ENCODE data around the gene PBRM1.

The PBRM1 gene

DNA sequence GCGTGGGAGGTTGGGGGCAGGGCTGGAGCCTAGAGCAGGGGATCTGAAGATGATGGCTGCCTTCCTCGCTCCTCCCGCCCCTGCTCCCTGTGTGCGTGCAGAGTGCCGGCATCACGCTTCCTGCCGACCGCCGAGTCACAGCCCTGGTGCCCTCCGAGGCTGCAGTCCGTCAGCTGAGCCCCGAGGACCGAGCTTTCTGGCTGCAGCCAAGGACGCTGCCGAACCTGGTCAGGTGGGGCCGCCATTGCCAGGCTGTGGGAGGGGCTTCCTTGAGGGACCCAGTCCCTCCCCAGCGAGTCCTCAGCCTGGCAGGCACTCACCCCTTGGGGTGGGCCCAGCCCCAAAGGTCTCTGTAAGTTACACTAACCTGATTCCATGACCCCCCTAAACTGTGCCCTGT lies 173.0 kb downstream of the PBRM1 start:
- DNase-seq (ENCODE audit: low read depth in 2 of 3, low spot score in 2 of 3): no peak

DNA sequence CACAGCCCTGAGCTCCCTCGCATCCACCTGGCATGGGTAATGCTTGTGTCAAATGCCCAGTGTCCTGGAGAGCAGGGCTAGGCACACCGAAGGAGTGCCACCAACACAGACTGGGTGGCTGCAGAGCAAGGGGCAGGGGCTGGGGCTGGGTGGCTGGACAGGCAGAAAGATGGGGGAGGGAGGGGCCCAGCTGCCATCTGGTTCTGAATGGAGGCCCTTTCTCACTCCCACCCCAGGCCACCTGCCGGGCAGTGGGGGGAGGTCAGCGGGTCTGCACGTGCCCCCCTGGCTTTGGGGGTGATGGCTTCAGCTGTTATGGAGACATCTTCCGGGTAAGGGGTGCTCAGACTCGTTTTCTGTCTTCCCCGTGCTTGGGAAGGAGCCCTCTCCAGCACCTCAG lies 173.6 kb downstream of the PBRM1 start:
- DNase-seq (ENCODE audit: low read depth in 2 of 3, low spot score in 2 of 3): no peak

DNA sequence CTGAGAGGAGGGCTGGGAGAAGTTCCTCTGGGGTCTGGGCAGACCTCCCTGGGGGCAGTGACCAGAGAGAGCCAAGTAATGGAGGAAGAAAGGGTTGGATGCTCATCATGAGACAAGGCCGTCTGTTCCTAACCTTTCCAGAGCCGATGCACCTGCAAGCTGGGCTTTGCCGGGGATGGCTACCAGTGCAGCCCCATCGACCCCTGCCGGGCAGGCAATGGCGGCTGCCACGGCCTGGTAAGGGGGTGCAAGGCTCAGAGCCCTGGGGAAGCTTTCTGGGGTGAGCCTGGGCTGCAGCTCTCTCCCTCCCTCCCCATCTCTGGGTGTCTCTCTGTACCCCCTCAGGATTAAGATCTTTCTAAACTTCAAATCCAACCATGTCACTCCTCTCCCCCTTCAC lies 174.2 kb downstream of the PBRM1 start:
- DNase-seq (ENCODE audit: low read depth in 2 of 3, low spot score in 2 of 3): no peak

DNA sequence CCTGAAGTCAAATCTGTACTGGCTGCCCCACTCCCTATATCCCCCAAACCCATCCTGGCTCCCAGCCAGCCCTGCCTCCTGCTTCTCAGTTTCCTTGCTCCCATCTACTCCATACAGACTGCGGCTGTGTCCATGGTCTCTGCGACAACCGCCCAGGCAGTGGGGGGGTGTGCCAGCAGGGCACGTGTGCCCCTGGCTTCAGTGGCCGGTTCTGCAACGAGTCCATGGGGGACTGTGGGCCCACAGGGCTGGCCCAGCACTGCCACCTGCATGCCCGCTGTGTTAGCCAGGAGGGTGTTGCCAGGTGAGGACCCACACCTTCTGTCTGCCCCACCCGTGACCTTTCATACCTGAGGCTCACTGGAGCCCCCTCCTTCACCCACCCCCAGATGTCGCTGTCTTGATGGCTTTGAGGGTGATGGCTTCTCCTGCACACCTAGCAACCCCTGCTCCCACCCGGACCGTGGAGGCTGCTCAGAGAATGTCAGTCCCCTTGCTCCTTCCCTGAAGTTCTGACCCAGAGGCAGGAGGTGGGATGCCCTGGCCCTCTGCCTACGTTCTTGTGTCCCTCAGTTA lies 175.9 kb downstream of the PBRM1 start:
- DNase-seq (ENCODE audit: low read depth in 2 of 3, low spot score in 2 of 3): no peak

DNA sequence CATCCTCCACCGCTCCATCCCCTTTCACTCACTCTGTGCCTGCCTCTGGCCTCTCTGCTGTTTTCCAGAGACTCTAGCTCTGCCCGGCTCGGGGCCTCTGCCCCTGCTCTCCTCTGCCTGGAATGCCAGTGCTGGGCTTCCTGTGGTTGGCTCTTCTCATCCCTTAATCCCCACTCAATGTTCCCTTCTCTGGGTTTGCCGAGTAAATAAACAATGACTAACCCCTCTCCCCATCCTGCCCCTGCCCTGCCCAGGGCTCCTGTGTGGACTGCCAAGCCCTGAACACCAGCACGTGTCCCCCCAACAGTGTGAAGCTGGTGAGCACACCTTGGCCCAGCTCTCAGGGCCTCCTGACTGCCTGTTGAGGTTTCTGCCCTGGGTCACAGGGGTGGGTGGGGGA lies 178.4 kb downstream of the PBRM1 start:
- no peak for DNase-seq (ENCODE audit: low read depth in 2 of 3, low spot score in 2 of 3)

DNA sequence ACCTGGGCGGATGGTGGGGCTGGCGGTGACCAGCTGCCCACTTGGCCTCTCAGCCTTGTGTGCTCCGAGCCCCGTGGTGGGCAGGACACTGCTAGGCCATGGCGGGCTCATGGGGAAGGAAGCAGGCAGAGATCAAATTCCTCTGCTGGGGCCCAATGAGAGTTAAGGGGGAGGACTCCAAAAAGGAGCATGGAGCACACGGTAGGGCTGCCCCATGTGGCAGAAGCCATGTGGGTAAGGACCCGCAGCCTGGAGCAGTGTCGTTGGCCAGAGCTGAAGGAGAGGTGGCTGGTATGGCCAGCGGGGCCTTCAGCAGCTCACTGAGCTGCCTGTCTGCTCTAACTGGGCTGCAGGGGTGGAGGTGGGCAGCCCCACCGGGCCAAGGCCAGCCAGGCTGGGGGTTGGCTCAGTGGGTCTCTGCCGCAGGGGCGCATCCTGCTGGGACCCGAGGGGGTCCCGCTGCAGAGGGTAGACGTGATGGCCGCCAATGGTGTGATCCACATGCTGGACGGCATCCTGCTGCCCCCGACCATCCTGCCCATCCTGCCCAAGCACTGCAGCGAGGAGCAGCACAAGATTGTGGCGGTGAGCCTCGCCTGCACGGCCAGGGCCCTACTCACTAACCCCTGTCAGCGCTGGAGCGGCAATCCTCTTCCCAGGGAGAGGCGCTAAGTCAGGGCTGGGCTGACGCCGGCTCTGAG lies 179.3 kb downstream of the PBRM1 start:
- DNase-seq (ENCODE audit: low read depth in 2 of 3, low spot score in 2 of 3): no peak

DNA sequence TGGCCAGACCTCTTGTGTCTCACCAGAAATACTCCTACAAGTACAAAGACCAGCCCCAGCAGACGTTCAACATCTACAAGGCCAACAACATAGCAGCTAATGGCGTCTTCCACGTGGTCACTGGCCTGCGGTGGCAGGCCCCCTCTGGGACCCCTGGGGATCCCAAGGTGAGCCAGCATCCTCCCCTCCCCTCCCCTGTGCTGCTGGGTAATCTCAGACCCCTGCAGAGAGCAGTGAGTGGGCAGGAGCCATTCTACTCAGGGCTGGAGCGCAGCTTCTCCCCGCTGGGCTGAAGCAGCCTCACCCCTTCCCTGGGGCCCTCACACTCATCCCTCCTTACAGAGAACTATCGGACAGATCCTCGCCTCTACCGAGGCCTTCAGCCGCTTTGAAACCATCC lies 180.7 kb downstream of the PBRM1 start:
- DNase-seq (ENCODE audit: low read depth in 2 of 3, low spot score in 2 of 3): no peak

DNA sequence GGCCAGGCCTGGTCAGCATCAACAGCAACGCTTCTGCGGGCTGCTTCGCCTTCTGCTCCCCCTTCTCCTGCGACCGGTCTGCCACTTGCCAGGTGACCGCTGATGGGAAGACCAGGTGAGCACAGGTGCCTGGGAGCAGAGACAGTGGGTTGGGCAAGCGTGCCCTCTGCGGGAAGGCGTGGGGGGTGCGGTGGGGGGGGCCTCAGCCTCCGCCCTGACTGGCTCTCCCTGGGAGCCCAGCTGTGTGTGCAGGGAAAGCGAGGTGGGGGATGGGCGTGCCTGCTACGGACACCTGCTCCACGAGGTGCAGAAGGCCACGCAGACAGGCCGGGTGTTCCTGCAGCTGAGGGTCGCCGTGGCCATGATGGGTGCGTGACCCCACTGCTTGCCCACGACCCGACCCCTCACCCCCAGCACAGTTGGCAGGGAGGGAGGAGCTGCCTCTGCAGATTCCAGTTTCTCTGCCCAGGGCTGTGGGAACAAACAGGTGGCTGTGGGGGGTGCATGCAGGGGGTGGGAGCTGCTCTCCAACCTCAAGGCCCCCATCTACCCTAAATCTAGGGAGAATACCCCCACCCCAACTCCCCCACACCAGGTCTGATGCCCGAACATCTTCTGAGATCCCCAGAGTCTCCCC lies 181.8 kb downstream of the PBRM1 start:
- no peak for DNase-seq (ENCODE audit: low read depth in 2 of 3, low spot score in 2 of 3)

DNA sequence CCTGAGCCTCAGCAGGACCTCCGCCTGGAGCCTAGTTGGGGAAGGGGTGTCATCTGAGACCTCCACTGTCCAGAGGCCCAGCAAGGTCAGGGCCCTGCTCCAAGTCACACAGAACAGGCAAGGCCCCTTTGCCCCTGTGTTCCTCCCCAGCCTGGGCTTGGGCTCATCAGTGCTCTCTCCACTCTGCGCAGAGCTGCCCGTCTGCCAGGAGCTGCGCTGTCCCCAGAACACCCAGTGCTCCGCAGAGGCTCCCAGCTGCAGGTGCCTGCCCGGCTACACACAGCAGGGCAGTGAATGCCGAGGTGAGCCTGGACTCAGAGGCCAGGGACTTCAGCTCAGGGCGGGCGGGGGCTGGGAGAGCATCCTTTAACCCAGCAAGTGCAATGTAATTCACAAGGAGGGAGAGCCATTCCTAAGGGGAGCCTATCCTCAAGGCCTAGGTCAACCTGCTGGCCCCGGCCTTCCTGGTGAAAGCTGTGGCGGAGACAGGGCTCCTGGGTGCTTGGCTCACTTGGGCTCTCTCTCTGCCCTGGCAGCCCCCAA lies 182.8 kb downstream of the PBRM1 start:
- DNase-seq (ENCODE audit: low read depth in 2 of 3, low spot score in 2 of 3): no peak

DNA sequence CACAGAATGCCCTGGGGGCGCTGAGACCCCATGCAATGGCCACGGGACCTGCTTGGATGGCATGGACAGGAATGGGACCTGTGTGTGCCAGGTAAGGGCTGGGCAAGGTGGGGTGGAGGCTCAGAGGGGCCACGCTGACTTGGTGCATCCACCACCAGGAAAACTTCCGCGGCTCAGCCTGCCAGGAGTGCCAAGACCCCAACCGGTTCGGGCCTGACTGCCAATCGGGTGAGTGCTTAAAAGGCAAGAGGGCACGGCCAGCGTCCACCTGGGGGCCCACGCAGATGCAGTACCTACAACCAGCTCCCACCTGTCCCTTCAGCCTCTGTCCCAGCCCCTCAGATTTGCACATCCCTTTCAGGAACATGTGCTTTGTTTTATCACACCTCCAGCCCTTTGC lies 183.7 kb downstream of the PBRM1 start:
- no peak for DNase-seq (ENCODE audit: low read depth in 2 of 3, low spot score in 2 of 3)

DNA sequence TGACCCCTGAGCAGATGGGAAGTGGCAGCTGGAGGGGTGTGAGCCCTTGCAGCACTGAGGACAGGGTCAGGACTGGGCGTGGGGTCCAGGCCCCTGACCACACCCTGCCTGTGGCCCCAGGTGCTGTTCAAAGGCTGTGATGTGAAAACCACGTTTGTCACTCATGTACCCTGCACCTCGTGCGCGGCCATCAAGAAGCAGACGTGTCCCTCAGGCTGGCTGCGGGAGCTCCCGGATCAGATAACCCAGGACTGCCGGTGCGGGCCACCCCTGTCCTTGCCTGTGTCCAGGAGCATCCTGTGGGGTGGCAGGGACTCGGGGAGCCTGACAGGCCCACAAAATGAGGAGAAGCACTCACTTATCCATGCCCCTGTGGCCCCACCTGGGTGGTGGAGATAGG lies 184.7 kb downstream of the PBRM1 start:
- no peak for DNase-seq (ENCODE audit: low read depth in 2 of 3, low spot score in 2 of 3)

DNA sequence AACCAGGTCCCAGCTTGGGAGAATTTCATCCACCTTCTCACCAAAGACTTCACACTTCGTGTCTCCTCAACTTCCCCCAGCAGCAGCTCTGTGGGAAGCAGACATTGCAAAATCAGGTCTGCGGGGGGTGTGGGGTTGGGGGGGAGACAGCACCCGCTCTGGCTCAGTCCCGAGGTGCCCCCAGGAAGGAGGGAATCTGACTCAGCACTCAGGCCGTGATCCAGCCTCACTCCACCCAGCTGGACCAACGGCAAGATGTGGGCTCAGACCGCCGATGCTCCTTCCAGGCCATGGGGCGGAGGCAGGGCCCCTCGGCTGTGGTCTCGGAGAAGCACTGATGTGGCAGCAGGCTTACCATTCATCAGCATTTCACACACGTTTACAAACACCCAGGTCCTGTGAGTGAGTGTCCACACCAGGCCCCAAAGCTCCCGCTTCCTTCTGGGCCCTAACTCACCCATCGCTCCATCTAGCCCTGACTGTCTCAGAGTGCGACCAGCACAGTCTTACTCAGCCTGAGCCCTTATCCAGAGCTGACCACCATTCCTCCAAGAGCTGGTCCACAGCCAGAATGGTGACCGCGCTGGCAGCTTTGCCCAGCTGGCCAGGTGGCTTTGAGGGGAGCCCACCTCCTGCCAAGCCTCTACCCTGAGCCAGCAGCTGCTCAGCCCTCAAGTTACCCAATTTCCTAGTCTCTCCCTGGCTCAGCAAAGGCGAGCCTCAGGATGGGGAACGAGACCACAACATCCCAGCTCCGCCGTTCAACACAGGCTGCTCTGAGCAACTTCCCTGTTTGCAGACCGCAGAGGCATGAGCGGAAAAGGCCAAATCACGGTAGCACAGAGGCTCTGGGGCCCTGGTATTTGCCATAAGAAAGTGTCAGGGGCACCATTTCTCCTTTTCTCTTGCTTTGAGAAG lies 187.3 kb downstream of the PBRM1 start:
- no peak for DNase-seq (ENCODE audit: low read depth in 2 of 3, low spot score in 2 of 3)

DNA sequence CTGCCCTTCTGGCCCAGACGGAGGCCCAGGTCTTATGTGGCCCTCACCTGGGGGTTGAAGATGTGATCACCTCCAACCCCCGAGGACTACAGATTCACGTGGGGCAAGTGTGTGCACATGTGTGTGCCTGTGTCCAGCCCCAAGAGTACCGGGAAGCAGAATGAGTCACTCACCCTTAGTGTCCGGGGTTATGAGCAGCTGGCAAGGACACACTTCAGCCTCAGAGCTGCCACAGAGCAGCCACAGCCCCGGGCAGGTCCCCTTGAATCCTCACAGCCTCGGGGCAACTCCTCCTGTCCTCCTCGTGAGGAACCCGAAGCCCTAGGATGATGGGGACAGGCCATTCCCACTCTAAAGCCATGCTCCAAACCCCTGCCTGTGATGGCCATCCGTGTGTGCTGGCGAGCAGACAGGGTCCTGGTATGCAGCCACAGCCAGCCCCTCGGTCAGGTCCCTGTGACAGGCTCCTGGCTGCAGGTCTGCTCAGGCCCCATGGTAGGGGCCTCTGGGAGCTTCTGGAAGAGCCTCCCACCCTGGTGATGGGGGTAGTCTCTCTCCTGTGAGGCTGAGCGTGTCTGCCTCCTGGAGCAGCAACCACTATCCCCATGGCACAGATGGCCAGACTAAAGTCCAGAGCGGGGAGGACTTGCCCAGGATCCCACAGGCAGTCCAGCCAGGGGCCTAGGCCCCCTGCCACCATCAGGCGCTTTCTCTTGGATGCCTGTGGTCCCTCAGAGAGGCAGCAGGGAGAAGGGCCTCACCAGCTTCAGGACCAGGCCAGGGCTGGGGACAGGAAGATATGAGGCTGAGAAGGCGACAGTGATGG lies 189.7 kb downstream of the PBRM1 start:
- DNase-seq (ENCODE audit: low read depth in 2 of 3, low spot score in 2 of 3): no peak

Data from activated CD8-positive, alpha-beta memory T cell treated with anti-CD3 and anti-CD28 coated beads for 48 hours (primary cell).